ENCODE results near the gene SLC36A2. TPM values are rescaled to one million over a fixed set of nuclear protein-coding genes. Genes with fewer than 3 reads are reported as not detected.

The SLC36A2 gene
- total RNA-seq, 1 donor from 2014 or later, result 0.16 TPM

GRCh38 chr5:151296974-151297373 is 50.4 kb downstream of the SLC36A2 start:
- no peak for TF ChIP-seq CTCF (IDR thresholded peaks at IDR 0.05; ENCODE audit: borderline replicate concordance)
- no peaks in the 10 kb centered on the region for H3K36me3 ChIP-seq
- intact Hi-C loops (cut with micrococcal nuclease), result no loop called here
- no peak overlapping the region for H3K27ac ChIP-seq (replicated peaks)
- no peaks in the 10 kb centered on the region for H3K9me3 ChIP-seq (replicated peaks)
- H3K4me1 ChIP-seq, result no peaks in the 10 kb centered on the region
- peaks cover 49% of the 10 kb centered on the region for H3K27me3 ChIP-seq (ENCODE audit: low read depth)
- no peak overlapping the region for H3K4me3 ChIP-seq
- no peak for DNase-seq

- intact Hi-C loops (cut with micrococcal nuclease), result no loop called here
- peaks cover 47% of the 10 kb centered on the region for H3K27me3 ChIP-seq (ENCODE audit: low read depth)
- no peaks in the 10 kb centered on the region for H3K9me3 ChIP-seq (replicated peaks)
- no peaks in the 10 kb centered on the region for H3K4me1 ChIP-seq
- no peaks in the 10 kb centered on the region for H3K36me3 ChIP-seq
- no peak overlapping the region for H3K27ac ChIP-seq (replicated peaks)
- TF ChIP-seq CTCF (IDR thresholded peaks at IDR 0.05; ENCODE audit: borderline replicate concordance), result no peak
- H3K4me3 ChIP-seq, result no peak overlapping the region
- DNase-seq, result no peak
These were observed 50.9 kb downstream of the SLC36A2 start for GRCh38 chr5:151296478-151296830.

GRCh38 chr5:151295791-151296477 is 51.4 kb downstream of the SLC36A2 start:
- H3K36me3 ChIP-seq, result no peaks in the 10 kb centered on the region
- H3K4me1 ChIP-seq, result no peaks in the 10 kb centered on the region
- intact Hi-C loops (cut with micrococcal nuclease), result no loop called here
- DNase-seq, result no peak
- H3K27ac ChIP-seq (replicated peaks), result no peak overlapping the region
- no peaks in the 10 kb centered on the region for H3K9me3 ChIP-seq (replicated peaks)
- TF ChIP-seq CTCF (IDR thresholded peaks at IDR 0.05; ENCODE audit: borderline replicate concordance), result no peak
- no peak overlapping the region for H3K4me3 ChIP-seq
- H3K27me3 ChIP-seq (ENCODE audit: low read depth), result peaks cover 42% of the 10 kb centered on the region

GRCh38 chr5:151295138-151295537 is 52.2 kb downstream of the SLC36A2 start:
- Histone ChIP-seq H3K27me3 (ENCODE audit: low read depth) (peaks cover 35% of the 10 kb centered on the region), H3K9me3 (replicated peaks) (no peaks in the 10 kb centered on the region), H3K36me3 (no peaks in the 10 kb centered on the region), H3K4me3 (no peak overlapping the region), H3K27ac (replicated peaks) (no peak overlapping the region), H3K4me1 (no peaks in the 10 kb centered on the region)
- DNase-seq, result no peak
- TF ChIP-seq CTCF (IDR thresholded peaks at IDR 0.05; ENCODE audit: borderline replicate concordance), result no peak
- intact Hi-C loops (cut with micrococcal nuclease), result no loop called here

GRCh38 chr5:151293624-151294023 is 53.7 kb downstream of the SLC36A2 start:
- intact Hi-C loops (cut with micrococcal nuclease), result no loop called here
- Histone ChIP-seq H3K9me3 (replicated peaks) (no peaks in the 10 kb centered on the region), H3K4me1 (no peaks in the 10 kb centered on the region), H3K4me3 (no peak overlapping the region), H3K36me3 (no peaks in the 10 kb centered on the region), H3K27ac (replicated peaks) (no peak overlapping the region), H3K27me3 (ENCODE audit: low read depth) (peaks cover 25% of the 10 kb centered on the region)
- no peak for DNase-seq
- TF ChIP-seq CTCF (IDR thresholded peaks at IDR 0.05; ENCODE audit: borderline replicate concordance), result no peak

All from left ventricle myocardium inferior (tissue), 1 donor.